Measurements from ENCODE around the gene NBEA. TPM values are rescaled to one million over a fixed set of nuclear protein-coding genes. Genes with fewer than 3 reads are reported as not detected.

The NBEA gene
- total RNA-seq, 2 experiments from 2014 or later = 3.5 to 3.8 TPM

GRCh38 chr13:35485424-35485823, 543.4 kb downstream of the NBEA start:
- Mint-ChIP-seq H3K36me3 (ENCODE audit: low read depth) (no peaks in the 10 kb centered on the region), H3K4me3 (no peak overlapping the region), H3K27ac (no peak overlapping the region), H3K4me1 (ENCODE audit: low read depth) (no peaks in the 10 kb centered on the region), H3K9me3 (no peaks in the 10 kb centered on the region), H3K27me3 (no peaks in the 10 kb centered on the region)
- ChIA-PET CTCF (no interaction called here), POLR2A (no interaction called here)
- H3K27ac ChIP-seq (ENCODE audit: low read depth in 1 of 2, low read length in 2 of 2) = no peak overlapping the region
- ATAC-seq (ENCODE audit: poor library complexity) (no peak), DNase-seq (no peak)
- no peaks in the 10 kb centered on the region for H3K4me1 ChIP-seq (ENCODE audit: insufficient read depth, low read length)
- H3K4me3 ChIP-seq (ENCODE audit: low read length) = no peak overlapping the region
- H3K36me3 ChIP-seq (ENCODE audit: insufficient read depth, low read length) = no peaks in the 10 kb centered on the region
- intact Hi-C loops (cut with DNase I, micrococcal nuclease) = no loop called here
- TF ChIP-seq, protein P1, sequence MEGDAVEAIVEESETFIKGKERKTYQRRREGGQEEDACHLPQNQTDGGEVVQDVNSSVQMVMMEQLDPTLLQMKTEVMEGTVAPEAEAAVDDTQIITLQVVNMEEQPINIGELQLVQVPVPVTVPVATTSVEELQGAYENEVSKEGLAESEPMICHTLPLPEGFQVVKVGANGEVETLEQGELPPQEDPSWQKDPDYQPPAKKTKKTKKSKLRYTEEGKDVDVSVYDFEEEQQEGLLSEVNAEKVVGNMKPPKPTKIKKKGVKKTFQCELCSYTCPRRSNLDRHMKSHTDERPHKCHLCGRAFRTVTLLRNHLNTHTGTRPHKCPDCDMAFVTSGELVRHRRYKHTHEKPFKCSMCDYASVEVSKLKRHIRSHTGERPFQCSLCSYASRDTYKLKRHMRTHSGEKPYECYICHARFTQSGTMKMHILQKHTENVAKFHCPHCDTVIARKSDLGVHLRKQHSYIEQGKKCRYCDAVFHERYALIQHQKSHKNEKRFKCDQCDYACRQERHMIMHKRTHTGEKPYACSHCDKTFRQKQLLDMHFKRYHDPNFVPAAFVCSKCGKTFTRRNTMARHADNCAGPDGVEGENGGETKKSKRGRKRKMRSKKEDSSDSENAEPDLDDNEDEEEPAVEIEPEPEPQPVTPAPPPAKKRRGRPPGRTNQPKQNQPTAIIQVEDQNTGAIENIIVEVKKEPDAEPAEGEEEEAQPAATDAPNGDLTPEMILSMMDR (IDR thresholded peaks at IDR 0.05) = no peak
- no peaks in the 10 kb centered on the region for H3K9me3 ChIP-seq (ENCODE audit: control insufficient read depth in 1 of 2, insufficient read depth in 1 of 2, low read length in 2 of 2)
- H3K27me3 ChIP-seq (ENCODE audit: control insufficient read depth in 1 of 2, insufficient read depth in 2 of 2, low read length in 2 of 2) = no peaks in the 10 kb centered on the region

- no peaks in the 10 kb centered on the region for H3K27me3 Mint-ChIP-seq
- H3K9me3 Mint-ChIP-seq = peaks cover 3% of the 10 kb centered on the region
- ATAC-seq (ENCODE audit: poor library complexity) = no peak
- H3K9me3 ChIP-seq (ENCODE audit: control insufficient read depth in 1 of 2, insufficient read depth in 1 of 2, low read length in 2 of 2) = no peaks in the 10 kb centered on the region
- CTCF ChIA-PET = no interaction called here
- H3K27ac Mint-ChIP-seq = no peak overlapping the region
- H3K27ac ChIP-seq (ENCODE audit: low read depth in 1 of 2, low read length in 2 of 2) = no peak overlapping the region
- TF ChIP-seq, protein P1 (IDR thresholded peaks at IDR 0.05) = no peak
- H3K4me1 ChIP-seq (ENCODE audit: insufficient read depth, low read length) = no peaks in the 10 kb centered on the region
- no peak for DNase-seq
- H3K4me1 Mint-ChIP-seq (ENCODE audit: low read depth) = no peaks in the 10 kb centered on the region
- no peak overlapping the region for H3K4me3 ChIP-seq (ENCODE audit: low read length)
- no peaks in the 10 kb centered on the region for H3K36me3 Mint-ChIP-seq (ENCODE audit: low read depth)
- POLR2A ChIA-PET = no interaction called here
- intact Hi-C loops (cut with DNase I, micrococcal nuclease) = no loop called here
- H3K36me3 ChIP-seq (ENCODE audit: insufficient read depth, low read length) = no peaks in the 10 kb centered on the region
- no peaks in the 10 kb centered on the region for H3K27me3 ChIP-seq (ENCODE audit: control insufficient read depth in 1 of 2, insufficient read depth in 2 of 2, low read length in 2 of 2)
- H3K4me3 Mint-ChIP-seq = no peak overlapping the region
Measured at GRCh38 chr13:35489050-35489449, 547.0 kb downstream of the NBEA start.

- CTCF ChIA-PET = no interaction called here
- Histone ChIP-seq H3K4me3 (ENCODE audit: low read length) (no peak overlapping the region), H3K9me3 (ENCODE audit: control insufficient read depth in 1 of 2, insufficient read depth in 1 of 2, low read length in 2 of 2) (no peaks in the 10 kb centered on the region), H3K27me3 (ENCODE audit: control insufficient read depth in 1 of 2, insufficient read depth in 2 of 2, low read length in 2 of 2) (no peaks in the 10 kb centered on the region), H3K36me3 (ENCODE audit: insufficient read depth, low read length) (no peaks in the 10 kb centered on the region), H3K27ac (ENCODE audit: low read depth in 1 of 2, low read length in 2 of 2) (no peak overlapping the region), H3K4me1 (ENCODE audit: insufficient read depth, low read length) (no peaks in the 10 kb centered on the region)
- DNase-seq = no peak
- no peaks in the 10 kb centered on the region for H3K27me3 Mint-ChIP-seq
- ATAC-seq (ENCODE audit: poor library complexity) = no peak
- H3K4me1 Mint-ChIP-seq (ENCODE audit: low read depth) = no peaks in the 10 kb centered on the region
- H3K4me3 Mint-ChIP-seq = no peak overlapping the region
- no peak overlapping the region for H3K27ac Mint-ChIP-seq
- peaks cover 8% of the 10 kb centered on the region for H3K9me3 Mint-ChIP-seq
- POLR2A ChIA-PET = no interaction called here
- TF ChIP-seq, protein P1 (IDR thresholded peaks at IDR 0.05) = no peak
- intact Hi-C loops (cut with DNase I, micrococcal nuclease) = no loop called here
- no peaks in the 10 kb centered on the region for H3K36me3 Mint-ChIP-seq (ENCODE audit: low read depth)
Measured at GRCh38 chr13:35496006-35496405, 553.9 kb downstream of the NBEA start.

All from CD4-positive, alpha-beta T cell (primary cell).